Measurements from ENCODE around the gene RAB3GAP1.
"Not testable (repeated sequence)": the region's sequence is repeated elsewhere in the genome, so short reads cannot be mapped to it uniquely, and the experiment has no call there.

RAB3GAP1 gene

DNA sequence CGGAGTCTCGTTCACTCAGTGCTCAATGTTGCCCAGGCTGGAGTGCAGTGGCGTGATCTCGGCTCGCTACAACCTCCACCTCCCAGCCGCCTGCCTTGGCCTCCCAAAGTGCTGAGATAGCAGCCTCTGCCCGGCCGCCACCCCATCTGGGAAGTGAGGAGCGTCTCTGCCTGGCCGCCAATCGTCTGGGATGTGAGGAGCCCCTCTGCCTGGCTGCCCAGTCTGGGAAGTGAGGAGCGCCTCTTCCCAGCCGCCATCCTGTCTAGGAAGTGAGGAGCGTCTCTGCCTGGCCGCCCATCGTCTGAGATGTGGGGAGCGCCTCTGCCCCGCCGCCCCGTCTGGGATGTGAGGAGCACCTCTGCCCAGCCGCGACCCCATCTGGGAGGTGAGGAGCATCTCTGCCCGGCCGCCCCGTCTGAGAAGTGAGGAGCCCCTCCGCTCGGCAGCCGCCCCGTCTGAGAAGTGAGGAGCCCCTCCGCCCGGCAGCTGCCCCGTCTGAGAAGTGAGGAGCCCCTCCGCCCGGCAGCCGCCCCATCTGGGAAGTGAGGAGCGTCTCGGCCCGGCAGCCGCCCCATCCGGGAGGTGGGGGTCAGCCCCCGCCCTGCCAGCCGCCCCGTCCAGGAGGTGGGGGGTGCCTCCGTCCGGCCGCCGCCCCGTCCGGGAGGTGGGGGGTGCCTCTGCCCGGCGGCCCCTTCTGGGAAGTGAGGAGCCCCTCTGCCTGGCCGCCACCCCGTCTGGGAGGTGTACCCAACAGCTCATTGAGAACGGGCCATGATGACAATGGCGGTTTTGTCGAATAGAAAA, 53.6 kb downstream of the RAB3GAP1 start:
- not testable (repeated sequence) for DNase-seq (ENCODE audit: low spot score)

GRCh38 chr2:135113322-135113721, 61.2 kb downstream of the RAB3GAP1 start:
- no peak for DNase-seq (ENCODE audit: low spot score)

GRCh38 chr2:135119582-135119981, 67.5 kb downstream of the RAB3GAP1 start:
- DNase-seq (ENCODE audit: low spot score), result no peak

DNA sequence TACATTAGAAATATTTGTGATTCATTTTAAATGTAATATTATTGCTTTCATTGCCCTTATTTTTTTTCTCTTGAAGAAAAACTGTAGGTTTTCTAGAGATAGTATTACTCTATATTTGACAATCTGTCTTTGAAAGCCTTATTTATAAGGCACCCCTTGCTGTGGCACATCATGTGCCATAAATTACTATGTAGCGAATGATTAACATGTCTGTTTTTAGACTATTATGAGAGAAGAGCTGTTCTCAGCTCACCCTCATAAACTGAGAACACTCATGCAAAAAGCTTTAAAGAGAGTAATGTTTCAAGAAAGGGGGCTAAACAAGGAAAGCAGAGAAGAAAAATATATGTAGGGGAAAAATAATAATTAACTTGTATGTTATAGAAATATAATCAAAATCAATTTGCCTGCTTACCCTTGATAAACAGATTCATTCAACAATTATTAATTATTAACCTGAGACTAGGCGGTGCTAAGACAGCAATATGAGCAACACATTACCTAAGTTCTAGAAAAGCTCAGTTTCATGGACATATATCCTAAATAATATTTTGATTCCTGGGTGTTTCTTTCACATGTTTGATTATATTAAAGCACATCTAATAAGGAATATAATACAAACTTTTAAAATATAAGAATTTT, 69.0 kb downstream of the RAB3GAP1 start:
- DNase-seq (ENCODE audit: low spot score), result no peak

DNA sequence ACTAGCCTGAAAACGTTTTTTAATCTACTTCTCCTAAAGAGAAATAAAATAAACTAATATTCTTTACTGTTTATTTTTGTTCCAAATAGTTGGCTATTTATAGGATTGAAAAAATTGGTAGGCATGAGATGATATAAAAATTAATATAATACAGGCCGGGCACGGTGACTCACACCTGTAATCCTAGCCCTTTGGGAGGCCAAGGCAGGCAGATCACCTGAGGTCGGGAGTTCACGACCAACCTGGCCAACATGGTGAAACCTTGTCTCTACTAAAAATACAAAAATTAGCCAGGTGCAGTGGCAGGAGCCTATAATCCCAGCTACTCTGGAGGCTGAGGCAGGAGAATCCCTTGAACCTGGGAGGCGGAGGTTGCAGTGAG, 69.6 kb downstream of the RAB3GAP1 start:
- not testable (repeated sequence) for DNase-seq (ENCODE audit: low spot score)

GRCh38 chr2:135124924-135125886, 73.1 kb downstream of the RAB3GAP1 start:
- DNase-seq (ENCODE audit: low spot score), result no peak

DNA sequence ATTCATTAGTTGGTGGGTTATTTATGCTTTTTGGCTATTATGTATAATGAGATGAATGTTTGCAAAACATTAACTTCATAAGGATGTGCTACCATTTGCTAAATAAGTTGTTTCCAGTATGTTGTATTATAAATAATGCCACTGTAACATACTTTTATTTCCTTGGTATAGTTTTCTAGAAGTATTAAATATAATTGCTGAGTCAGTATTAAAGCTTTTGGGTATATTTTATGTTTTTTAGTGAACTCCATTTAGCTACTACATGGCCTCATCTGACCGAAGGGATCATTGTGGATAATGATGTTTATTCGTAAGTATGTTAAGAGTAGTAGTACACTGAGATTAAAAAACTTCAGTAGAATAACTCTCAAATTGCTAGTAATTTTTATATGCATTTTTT, 73.8 kb downstream of the RAB3GAP1 start:
- DNase-seq (ENCODE audit: low spot score), result no peak

- DNase-seq (ENCODE audit: low spot score), result no peak
Measured at GRCh38 chr2:135130751-135131150, 78.7 kb downstream of the RAB3GAP1 start.

- peak; percentile 17 for DNase-seq (ENCODE audit: low spot score)
Measured at GRCh38 chr2:135132314-135132713, 80.2 kb downstream of the RAB3GAP1 start.

- no peak for DNase-seq (ENCODE audit: low spot score)
Measured at GRCh38 chr2:135140606-135141005, 88.5 kb downstream of the RAB3GAP1 start.

- DNase-seq (ENCODE audit: low spot score), result no peak
Measured at GRCh38 chr2:135142323-135142722, 90.2 kb downstream of the RAB3GAP1 start.

GRCh38 chr2:135144343-135144742, 92.3 kb downstream of the RAB3GAP1 start:
- DNase-seq (ENCODE audit: low spot score), result no peak

DNA sequence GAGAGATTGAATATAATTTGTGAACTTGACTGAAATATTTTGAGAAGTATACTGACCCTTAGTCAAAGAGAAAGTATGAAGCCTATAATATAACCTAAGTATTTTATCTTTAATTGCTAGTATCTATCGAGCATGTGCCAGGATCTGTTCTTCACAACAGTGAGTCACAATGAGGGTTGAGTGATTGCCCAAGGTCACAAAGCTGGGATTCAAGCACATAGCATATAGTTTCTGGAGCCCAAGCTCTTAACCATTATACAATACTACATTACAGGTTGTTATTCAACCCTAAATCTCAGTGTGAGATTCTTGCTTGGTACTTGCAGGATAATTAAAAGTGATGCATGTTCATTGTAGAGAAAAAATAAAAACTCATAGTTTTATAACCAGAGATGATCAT, 97.2 kb downstream of the RAB3GAP1 start:
- no peak for DNase-seq (ENCODE audit: low spot score)

- no peak for DNase-seq (ENCODE audit: low spot score)
Measured at GRCh38 chr2:135150725-135151124, 98.6 kb downstream of the RAB3GAP1 start.

DNA sequence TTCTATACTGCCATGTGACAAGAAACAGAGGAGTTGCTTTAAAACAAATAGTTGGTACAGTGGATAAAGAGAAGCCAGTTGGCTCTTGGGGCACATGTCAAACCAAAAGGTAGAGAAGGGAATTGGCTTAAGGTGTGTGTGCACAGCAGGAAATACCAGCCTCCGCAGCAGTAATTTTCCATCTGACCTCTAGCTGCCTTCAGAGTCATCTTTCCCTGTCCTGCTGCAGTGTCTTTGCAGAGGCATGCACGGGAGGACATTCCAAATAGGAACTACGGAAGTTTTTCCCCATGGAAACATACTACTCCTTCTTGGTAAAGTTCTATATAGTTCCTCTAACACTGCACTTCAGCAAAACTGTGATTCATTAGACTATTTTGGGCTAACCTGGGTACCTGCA, 99.5 kb downstream of the RAB3GAP1 start:
- DNase-seq (ENCODE audit: low spot score), result no peak

- DNase-seq (ENCODE audit: low spot score), result no peak
Measured at GRCh38 chr2:135152361-135152760, 100.3 kb downstream of the RAB3GAP1 start.

DNA sequence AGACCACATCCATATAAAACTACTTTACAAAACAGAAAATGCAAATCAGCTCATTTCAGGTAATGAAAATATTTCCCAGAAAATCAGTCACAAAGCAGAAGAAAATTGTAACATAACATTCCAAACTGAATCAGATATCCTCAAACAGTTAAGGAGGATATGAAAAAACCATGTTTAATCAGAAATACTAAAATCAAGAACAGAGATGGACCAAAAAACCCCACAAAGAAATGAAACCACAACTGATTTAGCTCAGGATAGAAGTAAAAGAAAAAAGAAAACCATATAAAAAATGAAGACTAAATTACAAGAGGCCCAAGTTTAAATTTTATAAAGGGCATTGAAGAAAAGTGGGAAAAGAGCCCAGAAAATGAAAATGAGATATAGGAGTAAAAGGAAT, 102.9 kb downstream of the RAB3GAP1 start:
- DNase-seq (ENCODE audit: low spot score), result no peak

- DNase-seq (ENCODE audit: low spot score), result no peak
Measured at GRCh38 chr2:135157856-135158255, 105.8 kb downstream of the RAB3GAP1 start.

DNA sequence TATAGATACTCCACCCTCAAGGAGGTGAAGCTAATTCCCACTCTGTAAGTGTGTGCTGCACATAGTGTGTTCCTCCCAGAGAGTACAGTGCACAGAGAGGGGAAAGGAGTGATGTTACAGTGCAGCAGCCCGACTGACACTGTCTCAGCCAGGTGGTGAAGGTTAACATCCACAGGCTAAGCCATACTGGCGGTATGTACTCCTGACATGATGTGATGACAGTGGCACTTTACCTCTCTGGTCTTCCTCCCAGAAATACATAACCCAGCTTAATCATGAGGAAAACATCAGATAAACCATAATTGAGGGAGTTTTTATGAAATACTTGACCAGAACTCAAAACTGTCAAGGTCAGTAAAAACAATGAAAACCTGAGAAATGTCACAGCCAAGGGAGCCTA, 107.1 kb downstream of the RAB3GAP1 start:
- no peak for DNase-seq (ENCODE audit: low spot score)

DNA sequence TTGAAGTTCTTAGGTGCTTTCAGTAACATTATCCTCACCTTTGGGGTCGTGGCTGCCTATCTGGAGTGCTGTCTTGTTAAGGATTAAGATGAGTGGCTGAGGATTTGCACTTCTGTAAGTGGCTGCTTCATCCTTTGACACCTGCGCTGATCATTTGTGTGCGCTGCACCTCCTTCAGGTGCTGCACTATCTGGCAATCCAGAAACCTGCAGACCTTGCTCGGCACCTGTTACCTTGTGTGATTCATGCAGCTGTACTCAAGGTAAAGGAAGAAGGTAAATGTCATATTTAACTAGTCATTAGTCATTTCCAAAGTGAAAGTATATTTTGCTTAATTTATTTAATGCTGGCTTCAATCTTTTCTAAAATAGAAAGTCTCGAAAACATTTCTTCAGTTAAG, 110.3 kb downstream of the RAB3GAP1 start:
- no peak for DNase-seq (ENCODE audit: low spot score)

DNA sequence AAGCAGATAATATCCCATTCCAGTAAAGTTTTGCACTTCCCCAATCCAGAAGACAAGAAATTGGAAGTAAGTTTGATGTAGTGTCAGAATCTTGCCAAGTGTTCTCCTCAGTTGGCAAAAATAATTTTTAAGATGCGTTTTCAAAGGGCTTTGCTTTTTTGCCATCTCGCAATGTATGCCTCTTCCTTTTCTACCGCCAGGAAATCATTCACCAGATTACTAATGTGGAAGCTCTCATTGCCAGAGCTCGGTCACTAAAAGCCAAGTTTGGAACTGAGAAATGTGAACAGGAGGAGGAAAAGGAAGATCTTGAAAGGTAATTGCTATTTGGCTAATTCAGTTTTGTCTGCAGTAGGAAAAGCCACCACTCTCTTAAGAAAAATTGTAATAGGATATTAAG, 110.7 kb downstream of the RAB3GAP1 start:
- no peak for DNase-seq (ENCODE audit: low spot score)

GRCh38 chr2:135163306-135163705, 111.2 kb downstream of the RAB3GAP1 start:
- DNase-seq (ENCODE audit: low spot score), result no peak

DNA sequence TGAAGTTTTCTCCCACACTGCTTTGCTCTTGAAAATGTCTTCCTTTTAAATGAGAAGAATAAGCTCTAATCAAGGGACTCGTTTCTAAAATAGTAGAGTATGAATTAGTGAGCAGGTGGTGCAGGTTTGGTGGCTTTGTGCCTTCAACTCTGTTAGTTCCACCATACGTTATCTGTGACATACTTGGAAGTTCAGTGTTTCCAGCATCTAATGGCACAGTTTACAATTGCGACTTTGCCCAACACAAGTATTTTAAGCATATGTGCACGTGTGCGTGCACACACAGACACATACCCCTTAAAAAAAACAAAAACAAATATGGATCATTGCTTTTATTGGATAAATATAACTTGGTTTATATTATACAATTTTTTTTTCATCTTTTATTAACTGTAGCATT, 111.8 kb downstream of the RAB3GAP1 start:
- DNase-seq (ENCODE audit: low spot score), result no peak

All from AG20443 (cell line).